HepG2 (cell line): ENCODE results near the gene SBDS. TPM values are rescaled to one million over a fixed set of nuclear protein-coding genes. Genes with fewer than 3 reads are reported as not detected.

Experiments used
- ATAC-seq: fragments of 200-7000 bp; cut with Tn5 transposase; 3 replicates; pipeline ENCODE4 v1.9.1; 2020; ENCODE audit warnings: mild to moderate bottlenecking, moderate library complexity
- BruUV-seq: library from RNA; stranded (reverse); fragments of 400-500 nt; replicated peaks from 2 replicates; lab custom pipeline; 2021; lab: Mats Ljungman, UMichigan
- CTCF ChIA-PET: fragments of 300-600 bp; formaldehyde crosslinking; extraction: SDS; loops from one replicate; lab custom pipeline; 2021; ENCODE audit warnings: low total read pairs, inconsistent platforms, low intra/inter-chr PET ratio; lab: Yijun Ruan, JAX
- POLR2A ChIA-PET: fragments of 350-600 bp; sonication (Branson Sonifier 250); formaldehyde crosslinking; loops from one replicate; lab custom pipeline; 2020; ENCODE audit warnings: antibody characterized with exemption, inconsistent platforms; lab: Yijun Ruan, JAX
- DNase-seq: peaks from one replicate; pipeline ENCODE4 v3.0.0-alpha.2; 2015; ENCODE audit warnings: low spot score
- FAIRE-seq: peaks from 3 replicates; lab custom pipeline; 2011; peaks lifted over from hg19 to GRCh38; lab: Jason Lieb, UNC
- H2AFZ ChIP-seq: one replicate; pipeline ENCODE4 v1.6.1; 2011; ENCODE audit warnings: low read length, inconsistent platforms
- H3K27ac ChIP-seq: fragments of 300-600 bp; 3 replicates; pipeline ENCODE4 v1.8.0; 2011; ENCODE audit warnings: mixed run types, mild to moderate bottlenecking, mixed read lengths, low read length, inconsistent platforms; ENCODE audit not compliant: insufficient read depth; ENCODE audit errors: extremely low read length
- H3K27me3 ChIP-seq, 2 experiments: fragments of 200-600 bp in 1 of 2; 2 replicates in 1 of 2; 3 replicates in 1 of 2; pipeline versions ENCODE4 v1.6.0 to v1.8.0; 2011; ENCODE audit warnings: low read length in 2 of 2, mild to moderate bottlenecking in 2 of 2, moderate library complexity in 2 of 2, inconsistent platforms in 1 of 2; ENCODE audit not compliant: insufficient read depth in 2 of 2, control insufficient read depth in 1 of 2
- H3K36me3 ChIP-seq, 2 experiments: fragments of 200-600 bp in 1 of 2; replicated peaks in 1 of 2; 2 replicates in 1 of 2; 3 replicates in 1 of 2; pipeline versions ENCODE4 v1.5.1 to v1.8.0; 2011; ENCODE audit warnings: low read length in 2 of 2, inconsistent platforms in 1 of 2; ENCODE audit not compliant: insufficient read depth in 2 of 2, control insufficient read depth in 1 of 2
- H3K4me1 ChIP-seq: 2 replicates; pipeline ENCODE4 v1.5.1; 2012; ENCODE audit warnings: low read length, inconsistent platforms; ENCODE audit not compliant: insufficient read depth
- H3K4me2 ChIP-seq: 2 replicates; pipeline ENCODE4 v1.6.0; 2011; ENCODE audit warnings: low read depth, low read length, inconsistent platforms
- H3K4me3 ChIP-seq, 3 experiments: fragments of 200-600 bp in 1 of 3; sonication (generic), shearing (Covaris generic) in 1 of 3; replicated peaks in 1 of 3; 2 replicates each; pipeline ENCODE4 v1.5.1; 2011 to 2016; ENCODE audit warnings: low read length in 3 of 3, inconsistent platforms in 2 of 3, low read depth in 2 of 3, mild to moderate bottlenecking in 2 of 3, control low read depth in 1 of 3, mixed read lengths in 1 of 3; ENCODE audit not compliant: insufficient read depth in 1 of 3
- H3K79me2 ChIP-seq: one replicate; pipeline ENCODE4 v1.6.1; 2011; ENCODE audit warnings: low read length, inconsistent platforms; ENCODE audit not compliant: insufficient read depth
- H3K9ac ChIP-seq: 2 replicates; pipeline ENCODE4 v1.6.0; 2011; ENCODE audit warnings: mild to moderate bottlenecking, low read depth, low read length, inconsistent platforms; ENCODE audit not compliant: insufficient read depth
- H3K9me3 ChIP-seq: 2 replicates; pipeline ENCODE4 v1.5.1; 2012; ENCODE audit warnings: mild to moderate bottlenecking, low read length
- H4K20me1 ChIP-seq: 2 replicates; pipeline ENCODE4 v1.6.0; 2011; ENCODE audit warnings: inconsistent platforms, mild to moderate bottlenecking, low read length, moderate library complexity; ENCODE audit not compliant: insufficient read depth
- BATF2 ChIP-seq: sonication (generic); formaldehyde crosslinking; IDR thresholded peaks from 2 replicates; pipeline ENCODE4 v1.8.0; 2022; ENCODE audit warnings: mild to moderate bottlenecking, missing genetic modification reagents, moderate library complexity
- HMGXB4 ChIP-seq, 2 experiments: sonication (generic) in 1 of 2; formaldehyde crosslinking in 1 of 2; IDR thresholded peaks; 2 replicates each; pipeline versions ENCODE4 v1.4.0 to v1.6.1; 2018 to 2020; ENCODE audit warnings: missing genetic modification reagents in 2 of 2, borderline replicate concordance in 1 of 2, low read depth in 1 of 2, mild to moderate bottlenecking in 1 of 2, missing biosample characterization in 1 of 2
- IKZF1 ChIP-seq: fragments of 450-650 bp; IDR thresholded peaks from 2 replicates; pipeline ENCODE4 v1.7.1; 2016
- JUND ChIP-seq: sonication (generic); formaldehyde crosslinking; IDR thresholded peaks from 2 replicates; pipeline ENCODE4 v1.8.0; 2022; ENCODE audit warnings: mild to moderate bottlenecking, missing genetic modification reagents
- MEIS2 ChIP-seq: sonication (generic); formaldehyde crosslinking; IDR thresholded peaks from 2 replicates; pipeline ENCODE4 v1.9.0; 2021; ENCODE audit warnings: mild to moderate bottlenecking, missing genetic modification reagents
- SNRNP70 ChIP-seq: fragments of 200-400 bp; formaldehyde crosslinking; IDR thresholded peaks from 2 replicates; pipeline ENCODE4 v1.6.1; 2017; ENCODE audit warnings: mild to moderate bottlenecking, low read depth, low read length, moderate library complexity
- ZBED4 ChIP-seq: sonication (generic); formaldehyde crosslinking; IDR thresholded peaks from 2 replicates; pipeline ENCODE4 v1.4.0; 2020; ENCODE audit warnings: missing genetic modification reagents, borderline replicate concordance
- ZEB1 ChIP-seq: IDR thresholded peaks from 2 replicates; pipeline ENCODE4 v1.6.1; 2012; ENCODE audit warnings: mild to moderate bottlenecking, low read depth, inconsistent platforms; ENCODE audit not compliant: insufficient replicate concordance
- WGBS: methylation state at CpG from one replicate; pipeline ENCODE4 v1.1.6; 2017; ENCODE audit warnings: low lambda C conversion rate; 5-methylcytosine and 5-hydroxymethylcytosine counted together
- in situ Hi-C: cut with HindIII; loops from 2 replicates; pipeline ENCODE4 v1.10.0; 2017; ENCODE audit warnings: low pct_unique_long_range_greater_than_20kb; ENCODE audit not compliant: extremely low pct_ligation_motif_present
- intact Hi-C: fragments of 100-400 bp; cut with micrococcal nuclease; formaldehyde crosslinking; loops from one replicate; pipeline ENCODE4 v1.10.0; 2022; ENCODE audit not compliant: unreplicated experiment
- polyA plus RNA-seq, 8 experiments: library from polyadenylated mRNA; depleted of rRNA in 3 of 8; stranded (reverse) in 7 of 8; unstranded in 1 of 8; fragments of >200 nt; fragmentation: Illumina TruSeq in 4 of 8; extraction: Trizol in 4 of 8; gene quantifications; 2 replicates each; pipeline versions ENCODE4 v1.2.1 to v1.2.3, GENCODE V29; 2011 to 2016; ENCODE audit warnings: low read depth in 4 of 8, missing spikeins in 1 of 8, mixed read lengths in 1 of 8; ENCODE audit not compliant: insufficient read depth in 1 of 8
- total RNA-seq, 5 experiments: library from RNA; depleted of rRNA; stranded (reverse); fragments of >200 nt; fragmentation: Illumina TruSeq; extraction: Trizol; gene quantifications; 2 replicates each; pipeline ENCODE4 v1.2.3, GENCODE V29; 2016; ENCODE audit warnings: low read depth in 1 of 5

SBDS gene
- total and polyA plus RNA-seq, 2 of the 13 experiments (the other 11 are each of a cell fraction or from before 2014, with no cell fraction given), result 39.1 to 79.3 TPM

- TF ChIP-seq HMGXB4 (CRISPR knock-in tag; IDR thresholded peaks at IDR 0.05; ENCODE audit: borderline replicate concordance in 1 of 2, low read depth in 1 of 2) (no peak), SNRNP70 (no peak), MEIS2 (CRISPR knock-in tag) (no peak), ZBED4 (CRISPR knock-in tag) (no peak), IKZF1 (no peak), JUND (CRISPR knock-in tag) (no peak), BATF2 (CRISPR knock-in tag) (no peak), ZEB1 (no peak)
- TF ChIP-seq, all 625 proteins: peak for 0
- no peak overlapping the region for H3K4me3 ChIP-seq
- H3K4me2 ChIP-seq, result no peak overlapping the region
- no peaks in the 10 kb centered on the region for H3K4me1 ChIP-seq
- H3K27me3 ChIP-seq, result no peaks in the 10 kb centered on the region
- in situ Hi-C loops (no loop called here), intact Hi-C loops (no loop called here)
- H3K79me2 ChIP-seq, result peaks cover 3% of the 10 kb centered on the region
- H4K20me1 ChIP-seq, result no peaks in the 10 kb centered on the region
- H3K9me3 ChIP-seq, result no peaks in the 10 kb centered on the region
- no peak overlapping the region for H2AFZ ChIP-seq
- no peak for ATAC-seq
- WGBS, result 90% methylated on average over 2 of the region's 2 CpGs
- H3K9ac ChIP-seq, result no peak overlapping the region
- no TSS peak for BruUV-seq
- CTCF ChIA-PET, result no interaction called here
- FAIRE-seq, result no peak
- H3K36me3 ChIP-seq, result peaks cover 17 to 78% of the 10 kb centered on the region in 2 experiments
- DNase-seq, result no peak
- POLR2A ChIA-PET, result no interaction called here
- H3K27ac ChIP-seq, result no peak overlapping the region
These were observed 48.8 kb downstream of the SBDS start for GRCh38 chr7:66946545-66946944.
